H9 (cell line): ENCODE data around the gene KCNA2. TPM values are rescaled to one million over a fixed set of nuclear protein-coding genes. Genes with fewer than 3 reads are reported as not detected.

Experiments
- DNase-seq: peaks from one replicate; pipeline ENCODE4 v3.0.0-alpha.2; 2017
- H2AFZ ChIP-seq: one replicate; pipeline ENCODE4 v1.6.1; 2013; ENCODE audit warnings: mild to moderate bottlenecking, low read length, control low read depth, moderate library complexity
- H2AK5ac ChIP-seq: 2 replicates; pipeline ENCODE4 v1.6.1; 2013; ENCODE audit warnings: low read length, control low read depth, mixed read lengths; ENCODE audit not compliant: insufficient read length
- H2BK120ac ChIP-seq: one replicate; pipeline ENCODE4 v1.6.1; 2013; ENCODE audit warnings: low read depth, mild to moderate bottlenecking, low read length, control low read depth, inconsistent platforms; ENCODE audit not compliant: poor library complexity, severe bottlenecking
- H2BK12ac ChIP-seq: 2 replicates; pipeline ENCODE4 v1.6.1; 2013; ENCODE audit warnings: low read length, control low read depth, mixed read lengths, low read depth; ENCODE audit not compliant: insufficient read length
- H2BK15ac ChIP-seq: 2 replicates; pipeline ENCODE4 v1.6.1; 2013; ENCODE audit warnings: low read depth, low read length, control low read depth
- H2BK20ac ChIP-seq: one replicate; pipeline ENCODE4 v1.6.1; 2013; ENCODE audit warnings: low read depth, mild to moderate bottlenecking, low read length, control low read depth, inconsistent platforms; ENCODE audit not compliant: poor library complexity, severe bottlenecking
- H2BK5ac ChIP-seq: 2 replicates; pipeline ENCODE4 v1.6.1; 2013; ENCODE audit warnings: low read length, control low read depth, mixed read lengths; ENCODE audit not compliant: insufficient read length
- H3K14ac ChIP-seq: 2 replicates; pipeline ENCODE4 v1.6.1; 2013; ENCODE audit warnings: low read length, control low read depth; ENCODE audit not compliant: insufficient read depth
- H3K18ac ChIP-seq: 2 replicates; pipeline ENCODE4 v1.6.1; 2013; ENCODE audit warnings: low read depth, mild to moderate bottlenecking, mixed read lengths, low read length, control low read depth; ENCODE audit not compliant: insufficient read length
- H3K23ac ChIP-seq: 2 replicates; pipeline ENCODE4 v1.6.1; 2013; ENCODE audit warnings: low read length, control low read depth, mixed read lengths, low read depth; ENCODE audit not compliant: insufficient read length
- H3K23me2 ChIP-seq: 2 replicates; pipeline ENCODE4 v1.6.1; 2013; ENCODE audit warnings: low read depth, mild to moderate bottlenecking, mixed read lengths, low read length, control low read depth; ENCODE audit not compliant: insufficient read length, poor library complexity, severe bottlenecking
- H3K27ac ChIP-seq: 2 replicates; pipeline ENCODE4 v1.5.1; 2013; ENCODE audit warnings: low read length, control low read depth, mixed read lengths, low read depth; ENCODE audit not compliant: insufficient read length
- H3K27me3 ChIP-seq: 2 replicates; pipeline ENCODE4 v1.6.1; 2013; ENCODE audit warnings: low read length, control low read depth, inconsistent platforms; ENCODE audit not compliant: insufficient read depth
- H3K4ac ChIP-seq: 2 replicates; pipeline ENCODE4 v1.6.1; 2013; ENCODE audit warnings: low read depth, mild to moderate bottlenecking, control low read depth, inconsistent platforms, low read length, moderate library complexity
- H3K4me1 ChIP-seq: 2 replicates; pipeline ENCODE4 v1.6.1; 2013; ENCODE audit warnings: low read length, control low read depth, inconsistent platforms; ENCODE audit not compliant: insufficient read depth
- H3K4me2 ChIP-seq: 2 replicates; pipeline ENCODE4 v1.6.1; 2013; ENCODE audit warnings: low read length, control low read depth, mixed read lengths; ENCODE audit not compliant: insufficient read length, insufficient read depth
- H3K56ac ChIP-seq: 2 replicates; pipeline ENCODE4 v1.6.1; 2013; ENCODE audit warnings: low read depth, mild to moderate bottlenecking, mixed read lengths, low read length, control low read depth; ENCODE audit not compliant: insufficient read length
- H3K79me1 ChIP-seq: 2 replicates; pipeline ENCODE4 v1.6.1; 2013; ENCODE audit warnings: low read depth, mild to moderate bottlenecking, moderate library complexity, low read length, control low read depth, inconsistent platforms; ENCODE audit not compliant: insufficient read depth, poor library complexity, severe bottlenecking
- H3K79me2 ChIP-seq: 2 replicates; pipeline ENCODE4 v1.6.1; 2013; ENCODE audit warnings: low read length, control low read depth, inconsistent platforms; ENCODE audit not compliant: insufficient read depth
- H3K9ac ChIP-seq: 2 replicates; pipeline ENCODE4 v1.6.1; 2013; ENCODE audit warnings: low read length, control low read depth, mixed read lengths; ENCODE audit not compliant: insufficient read length; ENCODE audit errors: extremely low read depth
- H3K9me3 ChIP-seq: one replicate; pipeline ENCODE4 v1.6.1; 2013; ENCODE audit warnings: low read depth, low read length, inconsistent platforms; ENCODE audit not compliant: control insufficient read depth
- H3T11ph ChIP-seq: one replicate; pipeline ENCODE4 v1.6.1; 2013; ENCODE audit warnings: mild to moderate bottlenecking, low read length, control low read depth, inconsistent platforms
- H4K20me1 ChIP-seq: one replicate; pipeline ENCODE4 v1.6.1; 2013; ENCODE audit not compliant: control insufficient read depth, insufficient read length, insufficient read depth
- H4K5ac ChIP-seq: 2 replicates; pipeline ENCODE4 v1.6.1; 2013; ENCODE audit warnings: low read depth, mild to moderate bottlenecking, mixed read lengths, low read length, control low read depth; ENCODE audit not compliant: insufficient read length
- H4K8ac ChIP-seq: replicated peaks from 2 replicates; pipeline ENCODE4 v1.6.1; 2013; ENCODE audit warnings: low read length, control low read depth, mixed read lengths, low read depth; ENCODE audit not compliant: insufficient read length
- H4K91ac ChIP-seq: 2 replicates; pipeline ENCODE4 v1.6.1; 2013; ENCODE audit warnings: low read depth, mild to moderate bottlenecking, moderate library complexity, mixed read lengths, low read length, control low read depth; ENCODE audit not compliant: insufficient read length
- H3K27ac Mint-ChIP-seq, 3 experiments: 2 replicates in 2 of 3; 3 replicates in 1 of 3; pipeline ENCODE4 v1.8.0; 2020 to 2021; ENCODE audit warnings: mixed read lengths in 3 of 3, mild to moderate bottlenecking in 1 of 3, moderate library complexity in 1 of 3
- H3K27me3 Mint-ChIP-seq: 2 replicates; pipeline ENCODE4 v1.8.0; 2021; ENCODE audit warnings: low read depth, mild to moderate bottlenecking, moderate library complexity, mixed read lengths
- H3K36me3 Mint-ChIP-seq, 3 experiments: 2 replicates in 2 of 3; 3 replicates in 1 of 3; pipeline ENCODE4 v1.8.0; 2020 to 2021; ENCODE audit warnings: low read depth in 3 of 3, mixed read lengths in 3 of 3; ENCODE audit not compliant: insufficient read depth in 1 of 3
- H3K4me1 Mint-ChIP-seq, 2 experiments: 2 replicates each; pipeline ENCODE4 v1.8.0; 2020; ENCODE audit warnings: mixed read lengths in 2 of 2
- H3K4me3 Mint-ChIP-seq, 2 experiments: 2 replicates in 1 of 2; 3 replicates in 1 of 2; pipeline ENCODE4 v1.8.0; 2020 to 2021; ENCODE audit warnings: mild to moderate bottlenecking in 2 of 2, mixed read lengths in 2 of 2, moderate library complexity in 1 of 2
- H3K9me3 Mint-ChIP-seq, 2 experiments: 2 replicates in 1 of 2; 3 replicates in 1 of 2; pipeline ENCODE4 v1.8.0; 2020; ENCODE audit warnings: mild to moderate bottlenecking in 2 of 2, mixed read lengths in 2 of 2, moderate library complexity in 1 of 2
- CTCF ChIP-seq: fragments of 200-600 bp; sonication (generic); conservative IDR thresholded peaks from 3 replicates; pipeline ENCODE4 v1.8.0; 2021; ENCODE audit warnings: antibody characterized with exemption, mild to moderate bottlenecking
- WGBS: extraction: QIAGEN DNeasy Blood & Tissue Kit; methylation state at CpG from one replicate; pipeline ENCODE4 v1.1.7; 2013; ENCODE audit warnings: missing lambda C conversion rate, low lambda C conversion rate, mixed read lengths; ENCODE audit not compliant: insufficient read length; ENCODE audit errors: extremely low coverage; 5-methylcytosine and 5-hydroxymethylcytosine counted together
- long read RNA-seq: library from polyadenylated mRNA; unstranded; transcript quantifications from one replicate; pipeline ENCODE4 v2.0.0, GENCODE V29; 2020
- total RNA-seq: library from RNA; stranded (reverse); gene quantifications from 2 replicates; pipeline ENCODE4 v1.2.1, GENCODE V29; 2021

The KCNA2 gene
- total RNA-seq = 0.33 and 0.37 TPM in 2 replicates
- long read RNA-seq = 0 reads

- Histone ChIP-seq H4K5ac (no peak within 1 kb of the TSS), H3K23me2 (peaks cover 11% of the 10 kb centered on the region), H2BK15ac (no peak within 1 kb of the TSS), H3K27me3 (peaks cover 51% of the 10 kb centered on the region), H3T11ph (no peak within 1 kb of the TSS), H3K79me1 (no peaks in the 10 kb centered on the region), H2AK5ac (no peak within 1 kb of the TSS), H2BK20ac (no peak within 1 kb of the TSS), H4K91ac (no peak within 1 kb of the TSS), H2BK120ac (no peak within 1 kb of the TSS), H3K9me3 (no peaks in the 10 kb centered on the region), H3K4ac (no peak within 1 kb of the TSS), H3K9ac (no peak within 1 kb of the TSS), H3K23ac (no peak within 1 kb of the TSS), H4K8ac (no peak within 1 kb of the TSS), H3K56ac (no peak within 1 kb of the TSS), H3K18ac (no peak within 1 kb of the TSS), H3K79me2 (no peaks in the 10 kb centered on the region), H2AFZ (no peak within 1 kb of the TSS), H2BK5ac (no peak within 1 kb of the TSS), H3K14ac (no peak within 1 kb of the TSS), H2BK12ac (no peak within 1 kb of the TSS), H4K20me1 (no peaks in the 10 kb centered on the region), H3K4me1 (no peaks in the 10 kb centered on the region; the same call in 1 of the 2 replicates), H3K4me2 (peak within 1 kb of the TSS; percentile 73), H3K27ac (no peak within 1 kb of the TSS)
- Mint-ChIP-seq H3K4me1 (peaks cover 14 to 19% of the 10 kb centered on the region in 2 experiments), H3K9me3 (peaks cover 0 to 3% of the 10 kb centered on the region in 2 experiments; a peak in 2 of 5 replicates), H3K27me3 (peaks cover 92% of the 10 kb centered on the region), H3K4me3 (peak within 1 kb of the TSS; percentile 65 to 89), H3K27ac (no peak within 1 kb of the TSS), H3K36me3 (no peaks in the 10 kb centered on the region; a peak in 1 of 7 replicates)
- no peak; the same call in 2 of the 3 replicates for TF ChIP-seq CTCF
- WGBS = no CpG with 5 or more reads among the region's 41 CpGs
- DNase-seq = peak; percentile 71
These were observed at the start of gene KCNA2 for GRCh38 chr1:110605901-110606656. Gene KCNA2 (minus strand): TSS chr1:110606358. CDS start chr1:110604782, 1,576 bp downstream.
